Hepatocyte (in vitro differentiated cells): ENCODE measurements around the gene ADGRG7. TPM values are rescaled to one million over a fixed set of nuclear protein-coding genes. Genes with fewer than 3 reads are reported as not detected.

Source experiments
- DNase-seq: peaks from one replicate; pipeline ENCODE4 v3.0.0-alpha.2; 2016; ENCODE audit warnings: low spot score
- H2AFZ ChIP-seq: fragments of 200-600 bp; sonication (generic); 2 replicates; pipeline ENCODE4 v1.6.0; 2016; ENCODE audit warnings: antibody characterized with exemption, mild to moderate bottlenecking
- H3K27ac ChIP-seq: fragments of 200-600 bp; sonication (generic); 2 replicates; pipeline ENCODE4 v1.5.1; 2016; ENCODE audit warnings: mild to moderate bottlenecking
- H3K27me3 ChIP-seq: fragments of 200-600 bp; sonication (generic); 2 replicates; pipeline ENCODE4 v1.6.1; 2016
- H3K36me3 ChIP-seq: fragments of 200-600 bp; sonication (generic); replicated peaks from 2 replicates; pipeline ENCODE4 v1.5.1; 2016; ENCODE audit warnings: low read depth; ENCODE audit not compliant: insufficient read depth
- H3K4me1 ChIP-seq: fragments of 200-600 bp; sonication (generic); 2 replicates; pipeline ENCODE4 v1.5.1; 2016; ENCODE audit warnings: mild to moderate bottlenecking, moderate library complexity; ENCODE audit not compliant: insufficient read depth
- H3K4me2 ChIP-seq: fragments of 200-600 bp; sonication (generic); 2 replicates; pipeline ENCODE4 v1.6.0; 2016
- H3K4me3 ChIP-seq: fragments of 200-600 bp; sonication (generic); 2 replicates; pipeline ENCODE4 v1.5.1; 2016; ENCODE audit warnings: mild to moderate bottlenecking
- H3K79me2 ChIP-seq: fragments of 200-600 bp; sonication (generic); 2 replicates; pipeline ENCODE4 v1.6.0; 2017; ENCODE audit warnings: mild to moderate bottlenecking
- H3K9me2 ChIP-seq: fragments of 200-600 bp; sonication (generic); replicated peaks from 2 replicates; pipeline ENCODE4 v1.6.0; 2017; ENCODE audit warnings: mild to moderate bottlenecking; ENCODE audit not compliant: insufficient read depth
- H3K9me3 ChIP-seq: fragments of 200-600 bp; sonication (generic); 2 replicates; pipeline ENCODE4 v1.5.1; 2016; ENCODE audit warnings: low read depth, mild to moderate bottlenecking
- H4K20me1 ChIP-seq: fragments of 200-600 bp; sonication (generic); 2 replicates; pipeline ENCODE4 v1.6.0; 2016; ENCODE audit warnings: mild to moderate bottlenecking; ENCODE audit not compliant: insufficient read depth, poor library complexity, severe bottlenecking
- EZH2 ChIP-seq: fragments of 200-600 bp; sonication (generic); IDR thresholded peaks from 2 replicates; pipeline ENCODE4 v1.6.1; 2016; ENCODE audit warnings: antibody characterized with exemption, mild to moderate bottlenecking, borderline replicate concordance
- EZH2phosphoT487 ChIP-seq: fragments of 200-600 bp; sonication (generic); IDR thresholded peaks from one replicate; pipeline ENCODE4 v1.6.1; 2018; ENCODE audit warnings: antibody characterized with exemption, mild to moderate bottlenecking, low read depth, moderate library complexity; ENCODE audit not compliant: unreplicated experiment, severe bottlenecking
- WGBS: methylation state at CpG from one replicate; pipeline ENCODE4 v1.1.6; 2016; ENCODE audit warnings: low lambda C conversion rate; ENCODE audit errors: missing lambda C conversion rate; 5-methylcytosine and 5-hydroxymethylcytosine counted together
- polyA plus RNA-seq: library from polyadenylated mRNA; unstranded; fragments of >200 nt; fragmentation: Nextera tagmentation; extraction: Ambion mirVana; gene quantifications from 2 replicates; pipeline ENCODE4 v1.2.1, GENCODE V29; 2016
- total RNA-seq: library from RNA; depleted of rRNA; stranded (reverse); fragments of >200 nt; gene quantifications from 2 replicates; pipeline ENCODE4 v1.2.3, GENCODE V29; 2014
- TF ChIP-seq, protein P1 (sequence below): fragments of 200-600 bp; sonication (generic); IDR thresholded peaks from 2 replicates; pipeline ENCODE4 v1.5.1; 2016; ENCODE audit warnings: antibody characterized with exemption, mild to moderate bottlenecking; ENCODE audit not compliant: poor library complexity

Gene ADGRG7
- total and polyA plus RNA-seq, 2 experiments from 2014 or later: 4.9 to 33.3 TPM

DNA sequence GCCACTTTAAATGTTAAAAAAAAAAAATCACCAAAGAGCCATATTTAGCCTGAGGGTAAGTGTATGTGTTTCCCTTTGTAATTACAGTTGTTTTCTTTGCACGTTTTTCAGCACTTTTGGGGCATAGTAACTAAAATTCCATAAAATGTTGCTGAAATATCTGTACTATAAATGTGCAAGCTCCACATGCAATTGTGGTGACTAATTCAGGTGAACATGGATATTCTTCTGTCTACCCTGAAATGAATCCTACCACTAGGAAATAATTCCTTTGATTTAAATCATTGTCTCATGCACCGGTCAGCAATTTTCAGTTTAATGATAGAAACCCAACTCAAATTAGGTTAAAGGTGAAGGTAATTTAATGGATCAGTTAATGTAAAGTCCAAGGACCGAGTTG is 86.8 kb downstream of the ADGRG7 start:
- no peaks in the 10 kb centered on the region for H3K9me3 ChIP-seq
- WGBS: 87% methylated on average over 3 of the region's 3 CpGs
- H3K27me3 ChIP-seq: no peaks in the 10 kb centered on the region
- H3K4me3 ChIP-seq: no peak overlapping the region
- TF ChIP-seq EZH2phosphoT487: no peak
- TF ChIP-seq EZH2: no peak
- TF ChIP-seq, protein P1, sequence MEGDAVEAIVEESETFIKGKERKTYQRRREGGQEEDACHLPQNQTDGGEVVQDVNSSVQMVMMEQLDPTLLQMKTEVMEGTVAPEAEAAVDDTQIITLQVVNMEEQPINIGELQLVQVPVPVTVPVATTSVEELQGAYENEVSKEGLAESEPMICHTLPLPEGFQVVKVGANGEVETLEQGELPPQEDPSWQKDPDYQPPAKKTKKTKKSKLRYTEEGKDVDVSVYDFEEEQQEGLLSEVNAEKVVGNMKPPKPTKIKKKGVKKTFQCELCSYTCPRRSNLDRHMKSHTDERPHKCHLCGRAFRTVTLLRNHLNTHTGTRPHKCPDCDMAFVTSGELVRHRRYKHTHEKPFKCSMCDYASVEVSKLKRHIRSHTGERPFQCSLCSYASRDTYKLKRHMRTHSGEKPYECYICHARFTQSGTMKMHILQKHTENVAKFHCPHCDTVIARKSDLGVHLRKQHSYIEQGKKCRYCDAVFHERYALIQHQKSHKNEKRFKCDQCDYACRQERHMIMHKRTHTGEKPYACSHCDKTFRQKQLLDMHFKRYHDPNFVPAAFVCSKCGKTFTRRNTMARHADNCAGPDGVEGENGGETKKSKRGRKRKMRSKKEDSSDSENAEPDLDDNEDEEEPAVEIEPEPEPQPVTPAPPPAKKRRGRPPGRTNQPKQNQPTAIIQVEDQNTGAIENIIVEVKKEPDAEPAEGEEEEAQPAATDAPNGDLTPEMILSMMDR: no peak
- H3K79me2 ChIP-seq: no peaks in the 10 kb centered on the region
- no peaks in the 10 kb centered on the region for H3K36me3 ChIP-seq
- H3K27ac ChIP-seq: no peak overlapping the region
- H3K4me2 ChIP-seq: no peak overlapping the region
- no peak overlapping the region for H2AFZ ChIP-seq
- H3K4me1 ChIP-seq: peaks cover 15% of the 10 kb centered on the region
- no peaks in the 10 kb centered on the region for H3K9me2 ChIP-seq
- no peak for DNase-seq
- H4K20me1 ChIP-seq: no peaks in the 10 kb centered on the region

DNA sequence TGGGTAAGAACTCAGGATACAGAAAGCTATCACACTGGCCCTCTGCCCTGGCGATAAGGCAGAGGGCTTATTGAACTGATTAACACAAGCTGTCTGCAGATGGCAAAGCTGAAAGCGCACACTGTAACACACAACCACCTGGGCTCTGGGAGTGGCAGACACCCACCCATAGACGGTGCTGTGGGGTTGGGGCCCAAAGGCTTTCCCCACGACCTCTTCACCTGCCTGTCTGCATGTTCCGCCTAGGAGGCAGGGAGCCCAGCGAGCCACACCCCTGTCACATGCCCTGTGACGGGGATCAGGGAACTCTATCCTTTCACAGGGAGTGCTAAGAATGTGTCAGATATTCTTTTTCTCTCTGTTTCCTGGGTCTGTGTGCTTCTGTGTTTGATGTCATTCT is 87.8 kb downstream of the ADGRG7 start:
- Histone ChIP-seq H4K20me1 (no peaks in the 10 kb centered on the region), H2AFZ (no peak overlapping the region), H3K4me3 (no peak overlapping the region), H3K9me2 (no peaks in the 10 kb centered on the region), H3K79me2 (no peaks in the 10 kb centered on the region), H3K4me1 (peaks cover 15% of the 10 kb centered on the region), H3K9me3 (no peaks in the 10 kb centered on the region), H3K27ac (peak overlapping the region; percentile 70), H3K27me3 (no peaks in the 10 kb centered on the region), H3K36me3 (no peaks in the 10 kb centered on the region), H3K4me2 (no peak overlapping the region)
- DNase-seq: peak; percentile 38
- 74% methylated on average over 7 of the region's 7 CpGs for WGBS
- TF ChIP-seq, protein P1: no peak
- TF ChIP-seq EZH2 (no peak), EZH2phosphoT487 (no peak)

GRCh38 chr3:100697723-100698285 is 88.4 kb downstream of the ADGRG7 start:
- TF ChIP-seq, protein P1: no peak
- no peak for TF ChIP-seq EZH2
- TF ChIP-seq EZH2phosphoT487: no peak
- Histone ChIP-seq H4K20me1 (no peaks in the 10 kb centered on the region), H3K4me2 (no peak overlapping the region), H2AFZ (no peak overlapping the region), H3K4me3 (no peak overlapping the region), H3K9me2 (no peaks in the 10 kb centered on the region), H3K79me2 (no peaks in the 10 kb centered on the region), H3K36me3 (no peaks in the 10 kb centered on the region), H3K9me3 (no peaks in the 10 kb centered on the region), H3K27me3 (no peaks in the 10 kb centered on the region), H3K27ac (peak overlapping the region; percentile 70), H3K4me1 (peaks cover 15% of the 10 kb centered on the region)
- whole genome bisulfite sequencing: 78% methylated on average over 5 of the region's 5 CpGs
- no peak for DNase-seq

GRCh38 chr3:100698736-100699135 is 89.3 kb downstream of the ADGRG7 start:
- Histone ChIP-seq H3K27ac (peak overlapping the region; percentile 70), H3K27me3 (no peaks in the 10 kb centered on the region), H3K79me2 (no peaks in the 10 kb centered on the region), H4K20me1 (no peaks in the 10 kb centered on the region), H3K4me2 (peak overlapping the region; percentile 46), H3K4me3 (no peak overlapping the region), H3K9me3 (no peaks in the 10 kb centered on the region), H2AFZ (no peak overlapping the region), H3K9me2 (no peaks in the 10 kb centered on the region), H3K36me3 (no peaks in the 10 kb centered on the region), H3K4me1 (peaks cover 15% of the 10 kb centered on the region)
- no peak for DNase-seq
- TF ChIP-seq EZH2 (no peak), EZH2phosphoT487 (no peak)
- TF ChIP-seq, protein P1: no peak
- WGBS: 31% methylated on average over 3 of the region's 3 CpGs
